ENCODE measurements around the gene DAZAP1. TPM values are rescaled to one million over a fixed set of nuclear protein-coding genes. Genes with fewer than 3 reads are reported as not detected.

DAZAP1 gene
- total RNA-seq, 1 experiment from 2014 or later = 144 TPM

- no peak for DNase-seq
- Histone ChIP-seq H3K4me3 (no peak overlapping the region), H4K20me1 (ENCODE audit: insufficient read depth) (no peaks in the 10 kb centered on the region; the same call in none of the 2 replicates), H3K27me3 (ENCODE audit: insufficient read depth, low read depth) (no peaks in the 10 kb centered on the region), H3K4me1 (replicated peaks; ENCODE audit: insufficient read depth) (no peaks in the 10 kb centered on the region), H3K79me2 (ENCODE audit: low read depth) (peaks cover under 1% of the 10 kb centered on the region; the same call in 1 of the 2 replicates), H3K27ac (no peak overlapping the region), H3K4me2 (no peak overlapping the region), H3K9me3 (ENCODE audit: insufficient read depth, low read depth) (no peaks in the 10 kb centered on the region), H3K36me3 (ENCODE audit: low read depth) (no peaks in the 10 kb centered on the region), H3F3A (ENCODE audit: insufficient read depth, low read depth) (peaks cover 4% of the 10 kb centered on the region; the same call in 1 of the 2 replicates), H3K9me2 (ENCODE audit: insufficient read depth) (no peaks in the 10 kb centered on the region), H2AFZ (no peak overlapping the region)
- BruUV-seq (replicated peaks) = no TSS peak
- TF ChIP-seq EZH2 (IDR thresholded peaks at IDR 0.05; ENCODE audit: low read depth) = no peak
- TF ChIP-seq, protein P1, sequence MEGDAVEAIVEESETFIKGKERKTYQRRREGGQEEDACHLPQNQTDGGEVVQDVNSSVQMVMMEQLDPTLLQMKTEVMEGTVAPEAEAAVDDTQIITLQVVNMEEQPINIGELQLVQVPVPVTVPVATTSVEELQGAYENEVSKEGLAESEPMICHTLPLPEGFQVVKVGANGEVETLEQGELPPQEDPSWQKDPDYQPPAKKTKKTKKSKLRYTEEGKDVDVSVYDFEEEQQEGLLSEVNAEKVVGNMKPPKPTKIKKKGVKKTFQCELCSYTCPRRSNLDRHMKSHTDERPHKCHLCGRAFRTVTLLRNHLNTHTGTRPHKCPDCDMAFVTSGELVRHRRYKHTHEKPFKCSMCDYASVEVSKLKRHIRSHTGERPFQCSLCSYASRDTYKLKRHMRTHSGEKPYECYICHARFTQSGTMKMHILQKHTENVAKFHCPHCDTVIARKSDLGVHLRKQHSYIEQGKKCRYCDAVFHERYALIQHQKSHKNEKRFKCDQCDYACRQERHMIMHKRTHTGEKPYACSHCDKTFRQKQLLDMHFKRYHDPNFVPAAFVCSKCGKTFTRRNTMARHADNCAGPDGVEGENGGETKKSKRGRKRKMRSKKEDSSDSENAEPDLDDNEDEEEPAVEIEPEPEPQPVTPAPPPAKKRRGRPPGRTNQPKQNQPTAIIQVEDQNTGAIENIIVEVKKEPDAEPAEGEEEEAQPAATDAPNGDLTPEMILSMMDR (conservative IDR thresholded peaks at IDR 0.05) = no peak
- ChIA-PET POLR2A (ENCODE audit: unreplicated experiment) (no interaction called here), CTCF (no interaction called here)
- intact Hi-C loops (cut with micrococcal nuclease; ENCODE audit: unreplicated experiment) = no loop called here
Observed at GRCh38 chr19:1424192-1424955, 17.0 kb downstream of the DAZAP1 start.

GRCh38 chr19:1425102-1425837, 17.9 kb downstream of the DAZAP1 start:
- Histone ChIP-seq H3K4me3 (no peak overlapping the region), H3K27me3 (ENCODE audit: insufficient read depth, low read depth) (no peaks in the 10 kb centered on the region), H3F3A (ENCODE audit: insufficient read depth, low read depth) (peaks cover 4% of the 10 kb centered on the region; the same call in 1 of the 2 replicates), H3K27ac (no peak overlapping the region), H3K9me3 (ENCODE audit: insufficient read depth, low read depth) (no peaks in the 10 kb centered on the region), H4K20me1 (ENCODE audit: insufficient read depth) (no peaks in the 10 kb centered on the region; the same call in none of the 2 replicates), H3K36me3 (ENCODE audit: low read depth) (no peaks in the 10 kb centered on the region), H3K9me2 (ENCODE audit: insufficient read depth) (no peaks in the 10 kb centered on the region), H2AFZ (no peak overlapping the region), H3K79me2 (ENCODE audit: low read depth) (no peaks in the 10 kb centered on the region; the same call in 1 of the 2 replicates), H3K4me1 (replicated peaks; ENCODE audit: insufficient read depth) (no peaks in the 10 kb centered on the region), H3K4me2 (no peak overlapping the region)
- DNase-seq = no peak
- POLR2A ChIA-PET (ENCODE audit: unreplicated experiment) = no interaction called here
- intact Hi-C loops (cut with micrococcal nuclease; ENCODE audit: unreplicated experiment) = no loop called here
- CTCF ChIA-PET = no interaction called here
- BruUV-seq (replicated peaks) = no TSS peak
- TF ChIP-seq, protein P1 (conservative IDR thresholded peaks at IDR 0.05) = no peak
- TF ChIP-seq EZH2 (IDR thresholded peaks at IDR 0.05; ENCODE audit: low read depth) = no peak

DNA sequence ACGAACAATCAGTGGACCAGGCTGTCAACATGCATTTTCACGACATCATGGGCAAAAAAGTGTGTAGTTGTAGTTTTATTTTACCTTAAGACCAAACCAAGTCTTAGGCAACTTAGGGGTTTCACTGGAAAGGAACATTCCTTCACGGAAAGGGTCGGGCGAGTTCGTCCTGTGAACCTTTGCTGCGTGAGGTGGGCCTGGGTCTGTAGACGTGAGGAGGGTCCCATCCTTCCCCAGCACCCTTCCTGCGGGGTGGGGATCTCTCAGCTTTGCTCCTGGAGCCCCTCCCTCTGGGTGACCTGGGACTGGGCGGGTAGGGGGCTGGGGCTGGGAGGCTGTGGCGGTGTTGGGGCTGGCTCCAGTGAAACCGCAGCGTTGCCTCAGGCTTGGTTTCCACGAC, 18.5 kb downstream of the DAZAP1 start:
- ChIA-PET CTCF (no interaction called here), POLR2A (ENCODE audit: unreplicated experiment) (interaction anchor here (0.6 kb wide), 1 partner anchor 9 kb away, joined by 18 read pairs; no protein-coding TSS in a partner anchor)
- Histone ChIP-seq H3K9me2 (ENCODE audit: insufficient read depth) (no peaks in the 10 kb centered on the region), H2AFZ (no peak overlapping the region), H3K4me3 (no peak overlapping the region), H3K27ac (no peak overlapping the region), H3K36me3 (ENCODE audit: low read depth) (no peaks in the 10 kb centered on the region), H3F3A (ENCODE audit: insufficient read depth, low read depth) (peaks cover 4% of the 10 kb centered on the region; the same call in 1 of the 2 replicates), H3K4me1 (replicated peaks; ENCODE audit: insufficient read depth) (no peaks in the 10 kb centered on the region), H4K20me1 (ENCODE audit: insufficient read depth) (no peaks in the 10 kb centered on the region; the same call in none of the 2 replicates), H3K79me2 (ENCODE audit: low read depth) (no peaks in the 10 kb centered on the region), H3K9me3 (ENCODE audit: insufficient read depth, low read depth) (no peaks in the 10 kb centered on the region), H3K27me3 (ENCODE audit: insufficient read depth, low read depth) (no peaks in the 10 kb centered on the region), H3K4me2 (no peak overlapping the region)
- BruUV-seq (replicated peaks) = no TSS peak
- no peak for TF ChIP-seq EZH2 (IDR thresholded peaks at IDR 0.05; ENCODE audit: low read depth)
- TF ChIP-seq, protein P1 (conservative IDR thresholded peaks at IDR 0.05) = no peak
- intact Hi-C loops (cut with micrococcal nuclease; ENCODE audit: unreplicated experiment) = no loop called here
- no peak for DNase-seq

Measured in PC-9 (cell line).